Progenitor cell of endocrine pancreas (in vitro differentiated cells): ENCODE data around the gene MYB. TPM values are rescaled to one million over a fixed set of nuclear protein-coding genes. Genes with fewer than 3 reads are reported as not detected.

Experiments
- DNase-seq: peaks from one replicate; pipeline ENCODE4 v3.0.0; 2021; ENCODE audit warnings: low spot score; ENCODE audit not compliant: unreplicated experiment
- H3K27ac Mint-ChIP-seq: 2 replicates; pipeline ENCODE4 v1.8.0; 2021; ENCODE audit warnings: mild to moderate bottlenecking, moderate library complexity, mixed read lengths
- H3K27me3 Mint-ChIP-seq: 2 replicates; pipeline ENCODE4 v1.8.0; 2021; ENCODE audit warnings: mixed read lengths
- H3K36me3 Mint-ChIP-seq: 2 replicates; pipeline ENCODE4 v1.8.0; 2022; ENCODE audit warnings: mixed read lengths; ENCODE audit not compliant: insufficient read depth
- H3K4me1 Mint-ChIP-seq: 2 replicates; pipeline ENCODE4 v1.8.0; 2021; ENCODE audit warnings: low read depth, mixed read lengths
- H3K4me3 Mint-ChIP-seq: 2 replicates; pipeline ENCODE4 v1.8.0; 2021; ENCODE audit warnings: low read depth, mild to moderate bottlenecking, moderate library complexity, mixed read lengths
- H3K9me3 Mint-ChIP-seq: 2 replicates; pipeline ENCODE4 v1.8.0; 2021; ENCODE audit warnings: low read depth, mixed read lengths
- CTCF ChIP-seq: fragments of 200-600 bp; sonication (generic); IDR thresholded peaks from one replicate; pipeline ENCODE4 v1.5.0; 2021; ENCODE audit warnings: antibody characterized with exemption, mild to moderate bottlenecking; ENCODE audit not compliant: unreplicated experiment
- total RNA-seq: library from RNA; stranded (reverse); gene quantifications from 2 replicates; pipeline ENCODE4 v1.2.1, GENCODE V29; 2021

The MYB gene
- total RNA-seq, 1 donor from 2014 or later, result 5.6 TPM

- Mint-ChIP-seq H3K4me1 (no peaks in the 10 kb centered on the region), H3K9me3 (no peaks in the 10 kb centered on the region), H3K36me3 (peaks cover 3% of the 10 kb centered on the region), H3K27me3 (no peaks in the 10 kb centered on the region), H3K27ac (no peak overlapping the region), H3K4me3 (no peak overlapping the region)
- no peak for DNase-seq
- TF ChIP-seq CTCF, result no peak
These were observed 40.4 kb downstream of the MYB start for GRCh38 chr6:135221505-135221904.

- DNase-seq, result no peak
- Mint-ChIP-seq H3K36me3 (peaks cover 3% of the 10 kb centered on the region), H3K27ac (no peak overlapping the region), H3K4me1 (no peaks in the 10 kb centered on the region), H3K27me3 (no peaks in the 10 kb centered on the region), H3K9me3 (no peaks in the 10 kb centered on the region), H3K4me3 (no peak overlapping the region)
- no peak for TF ChIP-seq CTCF
These were observed 41.5 kb downstream of the MYB start for GRCh38 chr6:135222623-135223022.

GRCh38 chr6:135224037-135224647 is 43.0 kb downstream of the MYB start:
- no peak overlapping the region for H3K4me3 Mint-ChIP-seq
- H3K9me3 Mint-ChIP-seq, result no peaks in the 10 kb centered on the region
- no peak overlapping the region for H3K27ac Mint-ChIP-seq
- no peak for TF ChIP-seq CTCF
- H3K4me1 Mint-ChIP-seq, result no peaks in the 10 kb centered on the region
- no peaks in the 10 kb centered on the region for H3K27me3 Mint-ChIP-seq
- peaks cover 1% of the 10 kb centered on the region for H3K36me3 Mint-ChIP-seq
- DNase-seq, result no peak

- Mint-ChIP-seq H3K4me3 (no peak overlapping the region), H3K27me3 (no peaks in the 10 kb centered on the region), H3K36me3 (no peaks in the 10 kb centered on the region), H3K4me1 (no peaks in the 10 kb centered on the region), H3K27ac (no peak overlapping the region), H3K9me3 (no peaks in the 10 kb centered on the region)
- TF ChIP-seq CTCF, result no peak
- no peak for DNase-seq
These were observed 44.8 kb downstream of the MYB start for GRCh38 chr6:135225911-135226310.

GRCh38 chr6:135226537-135226936 is 45.4 kb downstream of the MYB start:
- Mint-ChIP-seq H3K9me3 (no peaks in the 10 kb centered on the region), H3K27ac (no peak overlapping the region), H3K27me3 (no peaks in the 10 kb centered on the region), H3K4me1 (peaks cover 2% of the 10 kb centered on the region), H3K36me3 (no peaks in the 10 kb centered on the region), H3K4me3 (no peak overlapping the region)
- no peak for TF ChIP-seq CTCF
- DNase-seq, result no peak
